ENCODE results near the gene MOBP.

MOBP gene

DNA sequence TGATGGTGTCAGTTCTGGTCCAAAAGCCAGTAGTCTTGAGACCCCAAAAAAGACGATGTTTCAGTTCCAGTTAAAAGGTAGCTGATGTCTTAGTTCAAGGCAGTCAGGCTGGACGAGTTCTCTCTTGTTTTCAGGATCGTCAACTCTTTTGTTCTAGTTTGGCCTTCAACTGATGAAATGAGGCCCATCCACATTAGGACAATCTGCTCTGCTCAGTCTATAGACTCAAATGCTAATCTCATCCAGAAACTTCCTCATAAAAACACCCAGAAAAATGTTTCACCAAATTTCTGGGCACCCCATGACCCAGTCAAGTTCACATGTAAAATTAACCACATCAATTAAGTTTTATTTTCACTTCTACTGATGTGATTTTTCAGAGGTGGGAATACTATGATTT is 74.0 kb downstream of the MOBP start:
- no peak for DNase-seq (ENCODE audit: low read depth in 2 of 2)

DNA sequence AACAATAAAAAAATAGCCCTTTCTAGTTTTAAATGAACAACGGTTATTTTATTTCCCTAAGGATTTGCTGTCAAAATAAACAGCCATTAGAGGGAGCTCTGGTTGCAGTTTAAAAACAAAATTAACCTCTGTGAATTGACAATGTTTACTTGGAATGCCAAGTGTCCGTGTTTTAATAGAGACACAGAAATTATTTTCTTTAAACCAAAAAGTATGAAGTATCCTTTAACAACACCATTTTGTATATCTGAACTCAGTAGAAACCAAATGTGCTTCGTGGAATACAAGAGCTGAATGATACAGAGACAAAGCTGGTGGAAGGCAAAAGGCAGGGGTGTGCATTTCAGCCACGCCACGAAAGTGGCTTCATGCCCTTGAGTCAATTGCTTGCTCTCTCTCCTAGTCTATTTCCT is 74.4 kb downstream of the MOBP start:
- DNase-seq (ENCODE audit: low read depth in 2 of 2) = no peak

DNA sequence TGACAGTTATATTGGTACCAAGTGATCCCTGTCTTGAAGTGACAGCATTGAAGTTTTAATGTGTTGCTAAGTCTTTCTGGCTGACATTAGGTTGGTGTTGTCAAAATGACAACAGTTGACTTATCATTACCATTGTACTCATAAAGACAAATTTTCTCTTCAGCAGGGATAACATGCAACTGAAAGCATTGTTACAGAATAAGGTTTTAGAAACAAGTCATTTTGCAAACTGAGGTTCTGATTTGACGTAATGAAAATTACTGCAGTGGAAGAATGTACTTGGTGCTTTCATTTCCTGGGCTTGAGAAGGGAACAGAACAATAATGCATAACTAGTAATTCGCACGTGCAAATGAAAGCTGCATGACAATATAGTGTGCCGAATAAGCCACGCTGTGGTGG is 75.1 kb downstream of the MOBP start:
- no peak for DNase-seq (ENCODE audit: low read depth in 2 of 2)

DNA sequence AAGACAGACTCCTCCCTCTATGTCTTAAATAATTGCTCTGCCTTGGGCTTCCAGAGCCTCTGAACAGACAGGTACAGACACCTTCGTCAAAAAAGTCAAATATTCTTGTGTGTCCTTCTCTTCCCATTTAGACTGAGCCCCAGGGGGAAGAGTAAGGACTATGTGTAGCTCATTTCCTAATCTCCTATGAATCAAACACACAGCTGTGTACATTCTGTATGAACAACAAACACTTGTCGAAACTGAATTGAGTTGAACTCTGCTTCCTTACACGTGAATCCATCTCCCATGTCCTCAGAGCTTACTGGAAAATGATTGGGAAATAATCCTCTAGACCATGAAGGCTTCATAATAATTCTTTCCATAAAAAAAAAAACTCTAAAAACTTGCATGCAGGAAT is 80.8 kb downstream of the MOBP start:
- DNase-seq (ENCODE audit: low read depth in 2 of 2) = no peak

DNA sequence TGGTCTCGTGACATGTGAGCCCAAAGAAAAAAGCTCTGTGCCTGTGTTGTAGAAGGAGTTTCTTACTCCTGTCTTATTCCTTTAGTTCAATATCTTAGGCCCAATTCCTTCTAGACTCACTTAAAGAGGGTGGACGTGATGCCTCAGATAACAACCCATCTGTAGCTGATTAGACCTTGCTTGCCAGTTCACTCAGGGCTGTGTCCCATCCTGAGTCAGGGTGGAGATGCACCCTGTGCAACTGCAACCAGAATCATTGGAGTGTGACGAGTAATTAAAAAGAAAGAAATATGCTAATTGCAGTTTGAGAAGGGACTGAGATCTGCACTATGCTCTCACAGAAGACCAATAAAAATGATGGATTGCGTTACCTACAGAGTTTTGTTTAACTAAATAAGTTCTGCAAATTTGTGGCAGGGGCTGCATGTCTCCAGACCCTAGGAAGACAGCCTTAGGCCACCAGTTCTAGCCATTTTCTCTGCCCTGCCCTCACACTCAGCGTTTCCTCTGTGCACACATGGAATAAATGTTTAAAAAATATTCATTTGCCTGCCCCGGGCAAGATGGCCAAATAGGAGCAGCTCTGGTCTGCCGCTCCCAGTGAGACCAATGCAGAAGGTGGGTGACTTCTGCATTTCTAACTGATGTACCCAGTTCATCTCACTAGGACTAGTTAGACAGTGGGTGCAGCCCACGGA is 83.0 kb downstream of the MOBP start:
- no peak for DNase-seq (ENCODE audit: low read depth in 2 of 2)
